Gastroesophageal sphincter (tissue), 3 donors: Measurements from ENCODE around the gene SLC6A4.

Source experiments
- EP300 ChIP-seq: sonication (generic); formaldehyde crosslinking; IDR thresholded peaks from one replicate; pipeline ENCODE4 v1.6.1; 2017; ENCODE audit warnings: antibody characterized with exemption, mild to moderate bottlenecking
- POLR2A ChIP-seq, 2 donors: fragments of 450-650 bp; IDR thresholded peaks; one replicate each; pipeline ENCODE4 v1.6.1; 2017; ENCODE audit warnings: antibody characterized with exemption in 2 of 2, mild to moderate bottlenecking in 2 of 2, moderate library complexity in 1 of 2
- POLR2AphosphoS5 ChIP-seq: sonication (generic); formaldehyde crosslinking; IDR thresholded peaks from one replicate; pipeline ENCODE4 v1.6.1; 2017; ENCODE audit warnings: antibody characterized with exemption
- TF ChIP-seq, protein P1 (sequence below), 4 experiments: fragments of 200-600 bp in 2 of 4; fragments of 450-650 bp in 2 of 4; sonication (generic) in 1 of 4; IDR thresholded peaks; one replicate each; pipeline ENCODE4 v1.5.1; 2017 to 2019; ENCODE audit warnings: antibody characterized with exemption in 4 of 4, mild to moderate bottlenecking in 2 of 4, moderate library complexity in 2 of 4

DNA sequence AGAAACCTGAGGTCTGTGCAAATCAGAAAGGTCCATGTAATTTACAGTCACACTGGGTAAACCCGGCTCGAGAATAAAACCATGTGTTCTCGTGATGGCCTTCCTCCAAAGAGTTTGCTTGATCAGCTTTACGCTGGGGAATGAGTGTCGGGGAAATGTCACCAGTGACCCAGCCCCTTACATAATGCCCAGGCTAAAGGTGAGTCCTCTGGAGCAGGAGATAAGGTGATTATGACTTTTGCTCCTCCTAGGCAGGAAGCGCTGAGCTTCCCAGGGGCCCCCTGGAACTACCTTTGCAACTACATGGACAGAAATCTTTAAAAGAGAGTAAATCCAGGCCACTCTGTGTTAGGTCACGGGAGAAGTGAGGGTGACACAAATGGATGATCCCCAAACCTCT is 15.7 kb downstream of the SLC6A4 start:
- TF ChIP-seq, protein P1, sequence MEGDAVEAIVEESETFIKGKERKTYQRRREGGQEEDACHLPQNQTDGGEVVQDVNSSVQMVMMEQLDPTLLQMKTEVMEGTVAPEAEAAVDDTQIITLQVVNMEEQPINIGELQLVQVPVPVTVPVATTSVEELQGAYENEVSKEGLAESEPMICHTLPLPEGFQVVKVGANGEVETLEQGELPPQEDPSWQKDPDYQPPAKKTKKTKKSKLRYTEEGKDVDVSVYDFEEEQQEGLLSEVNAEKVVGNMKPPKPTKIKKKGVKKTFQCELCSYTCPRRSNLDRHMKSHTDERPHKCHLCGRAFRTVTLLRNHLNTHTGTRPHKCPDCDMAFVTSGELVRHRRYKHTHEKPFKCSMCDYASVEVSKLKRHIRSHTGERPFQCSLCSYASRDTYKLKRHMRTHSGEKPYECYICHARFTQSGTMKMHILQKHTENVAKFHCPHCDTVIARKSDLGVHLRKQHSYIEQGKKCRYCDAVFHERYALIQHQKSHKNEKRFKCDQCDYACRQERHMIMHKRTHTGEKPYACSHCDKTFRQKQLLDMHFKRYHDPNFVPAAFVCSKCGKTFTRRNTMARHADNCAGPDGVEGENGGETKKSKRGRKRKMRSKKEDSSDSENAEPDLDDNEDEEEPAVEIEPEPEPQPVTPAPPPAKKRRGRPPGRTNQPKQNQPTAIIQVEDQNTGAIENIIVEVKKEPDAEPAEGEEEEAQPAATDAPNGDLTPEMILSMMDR (IDR thresholded peaks at IDR 0.05), result no peak
- TF ChIP-seq POLR2A (IDR thresholded peaks at IDR 0.05) (no peak), EP300 (no peak), POLR2AphosphoS5 (no peak)
